ENCODE data around the gene ADAR. TPM values are rescaled to one million over a fixed set of nuclear protein-coding genes. Genes with fewer than 3 reads are reported as not detected.

The ADAR gene
- total and polyA plus RNA-seq, 2 of the 8 experiments (the other 6 are each of a cell fraction or from before 2014, with no cell fraction given) = 125 to 242 TPM

GRCh38 chr1:154581766-154582165 lies 26.2 kb downstream of the ADAR start:
- no peak for FAIRE-seq
- H2AK5ac ChIP-seq (ENCODE audit: low read depth, low read length) = no peak overlapping the region
- H3K14ac ChIP-seq (ENCODE audit: insufficient read length) = no peak overlapping the region
- peaks cover 13 to 20% of the 10 kb centered on the region in 2 experiments for H4K20me1 ChIP-seq (replicated peaks in 1 of 2; ENCODE audit: control insufficient read depth in 1 of 2, insufficient read depth in 2 of 2, low read length in 2 of 2)
- H3K4me2 ChIP-seq (ENCODE audit: insufficient read depth in 1 of 2, low read depth in 2 of 2, low read length in 2 of 2) = no peak overlapping the region
- no peak overlapping the region for H3K4me3 ChIP-seq (ENCODE audit: extremely low read depth in 1 of 4, insufficient read depth in 2 of 4, low read depth in 3 of 4, low read length in 4 of 4)
- H3K9ac ChIP-seq (replicated peaks in 1 of 4; ENCODE audit: extremely low read depth in 1 of 4, low read depth in 3 of 4, low read length in 3 of 4) = no peak overlapping the region
- no peak overlapping the region for H2AFZ ChIP-seq (ENCODE audit: low read length)
- H2BK12ac ChIP-seq (ENCODE audit: low read depth, low read length) = no peak overlapping the region
- ChIA-PET POLR2A (ENCODE audit: partially characterized antibody) (interaction anchor here (2.0 kb wide), 1 partner anchor 17 kb away, joined by 5 read pairs; no protein-coding TSS in a partner anchor), CTCF (ENCODE audit: partially characterized antibody) (interaction anchor here (1.3 to 1.6 kb wide), 4 partner anchors 7 to 22 kb away, joined by 3 to 5 read pairs (median 4); no protein-coding TSS in a partner anchor)
- H3K79me1 ChIP-seq (ENCODE audit: low read depth, low read length) = no peaks in the 10 kb centered on the region; the same call in 1 of the 2 replicates
- 93% methylated on average over 3 of the region's 3 CpGs; no CpG with 5 or more reads in 1 of the 2 experiments for WGBS, 2 experiments (ENCODE audit: extremely low coverage in 1 of 2, insufficient coverage in 1 of 2, insufficient read length in 1 of 2, insufficient replicate concordance in 2 of 2, low coverage in 1 of 2, low lambda C conversion rate in 2 of 2, missing lambda C conversion rate in 1 of 2)
- H3K56ac ChIP-seq (replicated peaks; ENCODE audit: insufficient read length, low read depth, low read length) = no peak overlapping the region
- DNase-seq (ENCODE audit: low read depth in 1 of 2, low spot score in 2 of 2) = no peak
- no peak overlapping the region for H4K8ac ChIP-seq (ENCODE audit: extremely low read depth, insufficient read depth, low read length)
- no peaks in the 10 kb centered on the region for H3K27me3 ChIP-seq (replicated peaks in 1 of 4; ENCODE audit: control insufficient read depth in 3 of 4, extremely low read depth in 1 of 4, insufficient read depth in 3 of 4, low read length in 3 of 4)
- no peak overlapping the region for H2BK120ac ChIP-seq (replicated peaks; ENCODE audit: low read depth, low read length)
- no peak overlapping the region for H3K27ac ChIP-seq (ENCODE audit: low read depth, low read length)
- no peak overlapping the region for H4K91ac ChIP-seq (replicated peaks; ENCODE audit: insufficient read length, low read length)
- no peak overlapping the region for H2BK20ac ChIP-seq (ENCODE audit: low read length)
- H3K4me1 ChIP-seq (replicated peaks in 1 of 4; ENCODE audit: control insufficient read depth in 3 of 4, insufficient read depth in 4 of 4, low read length in 3 of 4) = no peaks in the 10 kb centered on the region
- no peak overlapping the region for H2BK5ac ChIP-seq (ENCODE audit: low read depth, low read length)
- no peak overlapping the region for H2BK15ac ChIP-seq (ENCODE audit: low read length)
- H3K18ac ChIP-seq (ENCODE audit: extremely low read depth, low read length) = no peak overlapping the region
- peaks cover 61 to 82% (median 71%) of the 10 kb centered on the region in 4 experiments for H3K36me3 ChIP-seq (ENCODE audit: control insufficient read depth in 2 of 4, insufficient read depth in 4 of 4, low read length in 3 of 4)
- H3K23ac ChIP-seq (ENCODE audit: insufficient read length) = no peak overlapping the region
- H3K4ac ChIP-seq (replicated peaks; ENCODE audit: insufficient read length, low read depth, low read length) = no peak overlapping the region
- TF ChIP-seq SP4 (IDR thresholded peaks at IDR 0.05; ENCODE audit: low read length) = no peak
- TF ChIP-seq RXRA (IDR thresholded peaks at IDR 0.05; ENCODE audit: insufficient read depth, low read depth, low read length) = no peak
- TF ChIP-seq, protein P1, sequence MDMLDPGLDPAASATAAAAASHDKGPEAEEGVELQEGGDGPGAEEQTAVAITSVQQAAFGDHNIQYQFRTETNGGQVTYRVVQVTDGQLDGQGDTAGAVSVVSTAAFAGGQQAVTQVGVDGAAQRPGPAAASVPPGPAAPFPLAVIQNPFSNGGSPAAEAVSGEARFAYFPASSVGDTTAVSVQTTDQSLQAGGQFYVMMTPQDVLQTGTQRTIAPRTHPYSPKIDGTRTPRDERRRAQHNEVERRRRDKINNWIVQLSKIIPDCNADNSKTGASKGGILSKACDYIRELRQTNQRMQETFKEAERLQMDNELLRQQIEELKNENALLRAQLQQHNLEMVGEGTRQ (IDR thresholded peaks at IDR 0.05; ENCODE audit: low read length) = no peak
- no peak for TF ChIP-seq SUZ12 (IDR thresholded peaks at IDR 0.05; ENCODE audit: low read length)
- no peak for TF ChIP-seq POU5F1 (IDR thresholded peaks at IDR 0.05; ENCODE audit: low read depth, low read length)
- TF ChIP-seq HDAC2 (IDR thresholded peaks at IDR 0.05; ENCODE audit: borderline replicate concordance in 1 of 2, low read depth in 2 of 2, low read length in 2 of 2) = no peak
- TF ChIP-seq ATF3 (IDR thresholded peaks at IDR 0.05; ENCODE audit: insufficient read depth, low read depth, low read length) = no peak
- TF ChIP-seq TAF1 (IDR thresholded peaks at IDR 0.05; ENCODE audit: low read depth, low read length) = no peak
- no peak for TF ChIP-seq SP1 (IDR thresholded peaks at IDR 0.05; ENCODE audit: low read depth, low read length)
- H3K79me2 ChIP-seq (ENCODE audit: control insufficient read depth in 1 of 2, insufficient read depth in 2 of 2, low read length in 2 of 2) = no peaks in the 10 kb centered on the region
- no peak overlapping the region for H4K5ac ChIP-seq (ENCODE audit: insufficient read length, low read depth, low read length)
- no peaks in the 10 kb centered on the region for H3K23me2 ChIP-seq (ENCODE audit: low read depth, low read length)
- no peaks in the 10 kb centered on the region for H3K9me3 ChIP-seq (ENCODE audit: insufficient read depth in 2 of 2, low read depth in 1 of 2, low read length in 1 of 2)
